Hepatocyte (in vitro differentiated cells): Measurements from ENCODE around the gene MAP7D3.

Experiments
- CTCF ChIP-seq: fragments of 200-600 bp; sonication (generic); IDR thresholded peaks from 2 replicates; pipeline ENCODE4 v1.5.1; 2016; ENCODE audit warnings: antibody characterized with exemption, mild to moderate bottlenecking; ENCODE audit not compliant: poor library complexity
- EZH2 ChIP-seq: fragments of 200-600 bp; sonication (generic); IDR thresholded peaks from 2 replicates; pipeline ENCODE4 v1.6.1; 2016; ENCODE audit warnings: antibody characterized with exemption, mild to moderate bottlenecking, borderline replicate concordance
- EZH2phosphoT487 ChIP-seq: fragments of 200-600 bp; sonication (generic); IDR thresholded peaks from one replicate; pipeline ENCODE4 v1.6.1; 2018; ENCODE audit warnings: antibody characterized with exemption, mild to moderate bottlenecking, low read depth, moderate library complexity; ENCODE audit not compliant: unreplicated experiment, severe bottlenecking

GRCh38 chrX:136273986-136274385, 22.8 kb upstream of the MAP7D3 start:
- TF ChIP-seq CTCF: no peak
- TF ChIP-seq EZH2phosphoT487: no peak
- TF ChIP-seq EZH2: no peak
